Mesendoderm (in vitro differentiated cells): Measurements from ENCODE around the gene TSNAXIP1.

Source experiments
- DNase-seq: peaks from one replicate; pipeline ENCODE4 v3.0.0; 2013
- H2AK5ac ChIP-seq: 2 replicates; pipeline ENCODE4 v1.6.1; 2013; ENCODE audit warnings: low read length, inconsistent platforms
- H2BK120ac ChIP-seq: 2 replicates; pipeline ENCODE4 v1.6.1; 2013; ENCODE audit warnings: low read depth, mild to moderate bottlenecking, low read length, moderate library complexity, mixed read lengths
- H2BK15ac ChIP-seq: replicated peaks from 2 replicates; pipeline ENCODE4 v1.6.1; 2013; ENCODE audit warnings: low read depth, mild to moderate bottlenecking, moderate library complexity
- H2BK5ac ChIP-seq: 2 replicates; pipeline ENCODE4 v1.6.1; 2013; ENCODE audit warnings: low read length, inconsistent platforms
- H3K18ac ChIP-seq: 2 replicates; pipeline ENCODE4 v1.6.1; 2013; ENCODE audit warnings: mild to moderate bottlenecking, low read length, mixed read lengths
- H3K23ac ChIP-seq: one replicate; pipeline ENCODE4 v1.6.1; 2013; ENCODE audit warnings: low read length
- H3K27ac ChIP-seq: 2 replicates; pipeline ENCODE4 v1.5.1; 2013; ENCODE audit warnings: low read depth, mild to moderate bottlenecking, inconsistent platforms, low read length, moderate library complexity
- H3K27me3 ChIP-seq: 2 replicates; pipeline ENCODE4 v1.6.1; 2013; ENCODE audit warnings: low read length, control low read depth, mild to moderate bottlenecking, inconsistent platforms; ENCODE audit not compliant: insufficient read depth, poor library complexity
- H3K36me3 ChIP-seq: 2 replicates; pipeline ENCODE4 v1.6.1; 2013; ENCODE audit warnings: low read length, inconsistent platforms; ENCODE audit not compliant: control insufficient read depth, insufficient read depth
- H3K4ac ChIP-seq: one replicate; pipeline ENCODE4 v1.6.1; 2013; ENCODE audit warnings: low read depth, mild to moderate bottlenecking, low read length, moderate library complexity
- H3K4me1 ChIP-seq: 2 replicates; pipeline ENCODE4 v1.6.1; 2013; ENCODE audit warnings: low read depth, low read length, inconsistent platforms; ENCODE audit not compliant: control insufficient read depth
- H3K4me2 ChIP-seq: 2 replicates; pipeline ENCODE4 v1.6.1; 2013; ENCODE audit warnings: low read length
- H3K4me3 ChIP-seq: 2 replicates; pipeline ENCODE4 v1.5.1; 2013; ENCODE audit warnings: mild to moderate bottlenecking, low read length
- H3K56ac ChIP-seq: one replicate; pipeline ENCODE4 v1.6.1; 2013; ENCODE audit warnings: low read length
- H3K79me1 ChIP-seq: 2 replicates; pipeline ENCODE4 v1.6.1; 2013; ENCODE audit warnings: low read length, inconsistent platforms
- H3K79me2 ChIP-seq: 2 replicates; pipeline ENCODE4 v1.6.1; 2013; ENCODE audit warnings: mild to moderate bottlenecking, low read length; ENCODE audit not compliant: control insufficient read depth, insufficient read depth
- H3K9ac ChIP-seq: 2 replicates; pipeline ENCODE4 v1.6.1; 2013; ENCODE audit warnings: low read length, inconsistent platforms
- H4K5ac ChIP-seq: one replicate; pipeline ENCODE4 v1.6.1; 2013; ENCODE audit warnings: low read length
- H4K8ac ChIP-seq: one replicate; pipeline ENCODE4 v1.6.1; 2013; ENCODE audit warnings: low read depth, mild to moderate bottlenecking, control low read depth, low read length, moderate library complexity
- WGBS: extraction: QIAGEN DNeasy Blood & Tissue Kit; methylation state at CpG from one replicate; pipeline ENCODE4 v1.1.7; 2013; ENCODE audit warnings: low lambda C conversion rate, missing lambda C conversion rate; ENCODE audit not compliant: insufficient coverage; ENCODE audit errors: extremely low coverage; 5-methylcytosine and 5-hydroxymethylcytosine counted together

Gene TSNAXIP1

GRCh38 chr16:67841198-67841815, 34.6 kb downstream of the TSNAXIP1 start:
- H3K23ac ChIP-seq, result no peak overlapping the region
- peak overlapping the region; percentile 21 for H3K4me2 ChIP-seq
- peaks cover 16% of the 10 kb centered on the region for H3K79me1 ChIP-seq
- no peak overlapping the region for H2BK5ac ChIP-seq
- H3K4me3 ChIP-seq, result no peak overlapping the region
- H3K4ac ChIP-seq, result peak overlapping the region; percentile 60
- H3K4me1 ChIP-seq, result peaks cover 14% of the 10 kb centered on the region
- H3K27me3 ChIP-seq, result no peaks in the 10 kb centered on the region
- no peaks in the 10 kb centered on the region for H3K36me3 ChIP-seq
- H3K27ac ChIP-seq, result no peak overlapping the region
- no CpG with 5 or more reads among the region's 17 CpGs for WGBS
- peak overlapping the region; percentile 85 for H3K56ac ChIP-seq
- H4K8ac ChIP-seq, result peak overlapping the region; percentile 6
- no peak for DNase-seq
- H3K79me2 ChIP-seq, result peaks cover 22% of the 10 kb centered on the region
- H2AK5ac ChIP-seq, result no peak overlapping the region
- no peak overlapping the region for H2BK120ac ChIP-seq
- H3K18ac ChIP-seq, result peak overlapping the region; percentile 62
- H3K9ac ChIP-seq, result peak overlapping the region; percentile 66
- peak overlapping the region; percentile 81 for H4K5ac ChIP-seq
- no peak overlapping the region for H2BK15ac ChIP-seq

GRCh38 chr16:67841816-67842508, 35.3 kb downstream of the TSNAXIP1 start, which contains the start of gene THAP11:
TSS of gene THAP11 (plus strand) at chr16:67842320. CDS start at chr16:67842555, 235 bp downstream.
- Histone ChIP-seq H3K27ac (peak within 1 kb of the TSS; percentile 98), H2BK120ac (no peak within 1 kb of the TSS), H3K18ac (peak within 1 kb of the TSS; percentile 62), H3K79me1 (peaks cover 16% of the 10 kb centered on the region), H3K4ac (peak within 1 kb of the TSS; percentile 60), H2BK5ac (peak within 1 kb of the TSS; percentile 99), H3K27me3 (no peaks in the 10 kb centered on the region), H4K5ac (peak within 1 kb of the TSS; percentile 81), H3K23ac (no peak within 1 kb of the TSS), H4K8ac (peak within 1 kb of the TSS; percentile 6), H3K4me1 (peaks cover 14% of the 10 kb centered on the region), H2AK5ac (no peak within 1 kb of the TSS), H3K4me3 (peak within 1 kb of the TSS; percentile 95), H2BK15ac (no peak within 1 kb of the TSS), H3K36me3 (no peaks in the 10 kb centered on the region), H3K79me2 (peaks cover 22% of the 10 kb centered on the region), H3K9ac (peak within 1 kb of the TSS; percentile 98), H3K56ac (peak within 1 kb of the TSS; percentile 100), H3K4me2 (peak within 1 kb of the TSS; percentile 87)
- DNase-seq, result peak; percentile 98
- WGBS, result no CpG with 5 or more reads among the region's 83 CpGs

GRCh38 chr16:67842509-67843342, 36.0 kb downstream of the TSNAXIP1 start:
- H3K4me3 ChIP-seq, result peak overlapping the region; percentile 95
- H2BK120ac ChIP-seq, result no peak overlapping the region
- peak overlapping the region; percentile 98 for H3K9ac ChIP-seq
- H3K4me1 ChIP-seq, result peaks cover 14% of the 10 kb centered on the region
- H3K27me3 ChIP-seq, result no peaks in the 10 kb centered on the region
- H4K5ac ChIP-seq, result no peak overlapping the region
- DNase-seq, result peak; percentile 84
- H3K79me1 ChIP-seq, result peaks cover 16% of the 10 kb centered on the region
- WGBS, result no CpG with 5 or more reads among the region's 67 CpGs
- H2AK5ac ChIP-seq, result no peak overlapping the region
- no peak overlapping the region for H2BK15ac ChIP-seq
- peak overlapping the region; percentile 59 for H2BK5ac ChIP-seq
- no peak overlapping the region for H3K4ac ChIP-seq
- peak overlapping the region; percentile 49 for H3K4me2 ChIP-seq
- H3K18ac ChIP-seq, result peak overlapping the region; percentile 19
- H3K79me2 ChIP-seq, result peaks cover 30% of the 10 kb centered on the region
- H3K56ac ChIP-seq, result peak overlapping the region; percentile 100
- no peak overlapping the region for H3K23ac ChIP-seq
- H3K27ac ChIP-seq, result peak overlapping the region; percentile 98
- H4K8ac ChIP-seq, result no peak overlapping the region
- H3K36me3 ChIP-seq, result no peaks in the 10 kb centered on the region

- H2BK5ac ChIP-seq, result no peak overlapping the region
- peak overlapping the region; percentile 49 for H3K4me2 ChIP-seq
- H4K8ac ChIP-seq, result no peak overlapping the region
- peak overlapping the region; percentile 98 for H3K9ac ChIP-seq
- H2BK120ac ChIP-seq, result no peak overlapping the region
- H3K4me3 ChIP-seq, result peak overlapping the region; percentile 58
- DNase-seq, result no peak
- no peak overlapping the region for H3K27ac ChIP-seq
- no peaks in the 10 kb centered on the region for H3K27me3 ChIP-seq
- H2BK15ac ChIP-seq, result no peak overlapping the region
- no CpG with 5 or more reads among the region's 11 CpGs for WGBS
- H3K36me3 ChIP-seq, result no peaks in the 10 kb centered on the region
- H3K79me1 ChIP-seq, result peaks cover 16% of the 10 kb centered on the region
- H3K23ac ChIP-seq, result no peak overlapping the region
- no peak overlapping the region for H2AK5ac ChIP-seq
- peak overlapping the region; percentile 100 for H3K56ac ChIP-seq
- H3K79me2 ChIP-seq, result peaks cover 36% of the 10 kb centered on the region
- H3K4ac ChIP-seq, result no peak overlapping the region
- H3K4me1 ChIP-seq, result peaks cover 17% of the 10 kb centered on the region
- no peak overlapping the region for H3K18ac ChIP-seq
- H4K5ac ChIP-seq, result no peak overlapping the region
These were observed 36.7 kb downstream of the TSNAXIP1 start for GRCh38 chr16:67843343-67843765.

GRCh38 chr16:67844497-67844896, 37.8 kb downstream of the TSNAXIP1 start:
- no peak overlapping the region for H4K5ac ChIP-seq
- H3K4me2 ChIP-seq, result peak overlapping the region; percentile 28
- no CpG with 5 or more reads among the region's 4 CpGs for WGBS
- H3K56ac ChIP-seq, result peak overlapping the region; percentile 29
- no peak overlapping the region for H3K23ac ChIP-seq
- H3K36me3 ChIP-seq, result peaks cover 1% of the 10 kb centered on the region
- H3K4me1 ChIP-seq, result peaks cover 17% of the 10 kb centered on the region
- peaks cover 46% of the 10 kb centered on the region for H3K79me2 ChIP-seq
- H3K4ac ChIP-seq, result no peak overlapping the region
- H2BK5ac ChIP-seq, result no peak overlapping the region
- peaks cover 17% of the 10 kb centered on the region for H3K79me1 ChIP-seq
- H3K9ac ChIP-seq, result peak overlapping the region; percentile 51
- H3K4me3 ChIP-seq, result no peak overlapping the region
- DNase-seq, result no peak
- H3K18ac ChIP-seq, result no peak overlapping the region
- no peak overlapping the region for H2AK5ac ChIP-seq
- no peak overlapping the region for H3K27ac ChIP-seq
- H2BK120ac ChIP-seq, result no peak overlapping the region
- H3K27me3 ChIP-seq, result no peaks in the 10 kb centered on the region
- H2BK15ac ChIP-seq, result no peak overlapping the region
- no peak overlapping the region for H4K8ac ChIP-seq
